Upper lobe of right lung (tissue), 1 donor: Measurements from ENCODE around the gene CORO1C. TPM values are rescaled to one million over a fixed set of nuclear protein-coding genes. Genes with fewer than 3 reads are reported as not detected.

Source experiments
- ATAC-seq: fragments of 200-7000 bp; cut with Tn5 transposase; one replicate; pipeline ENCODE4 v1.9.1; 2020; ENCODE audit warnings: mild to moderate bottlenecking, moderate library complexity
- DNase-seq: peaks from one replicate; pipeline ENCODE4 v3.0.0-alpha.2; 2020
- H3K27ac ChIP-seq: fragments of 200-600 bp; one replicate; pipeline ENCODE4 v1.8.0; 2022
- H3K27me3 ChIP-seq: fragments of 200-600 bp; one replicate; pipeline ENCODE4 v1.8.0; 2022; ENCODE audit warnings: mild to moderate bottlenecking
- H3K36me3 ChIP-seq: fragments of 200-600 bp; one replicate; pipeline ENCODE4 v1.8.0; 2022
- H3K4me1 ChIP-seq: fragments of 200-600 bp; one replicate; pipeline ENCODE4 v1.8.0; 2022
- H3K4me3 ChIP-seq: fragments of 200-600 bp; one replicate; pipeline ENCODE4 v1.8.0; 2022; ENCODE audit warnings: mild to moderate bottlenecking
- H3K9me3 ChIP-seq: fragments of 200-600 bp; one replicate; pipeline ENCODE4 v1.8.0; 2022
- CTCF ChIP-seq: fragments of 200-600 bp; IDR thresholded peaks from one replicate; pipeline ENCODE4 v1.8.0; 2022; ENCODE audit warnings: antibody characterized with exemption
- intact Hi-C: fragments of 100-400 bp; cut with DNase I; formaldehyde crosslinking; loops from one replicate; pipeline ENCODE4 v1.11.0; 2022
- total RNA-seq: library from RNA; stranded (reverse); fragmentation: NEBNext Ultra II Directional; extraction: Animal tissue kit (Norgen Biotek cat#: 25700); gene quantifications from one replicate; pipeline ENCODE4 v1.2.1, GENCODE V29; 2021
- donor health status: DM: no; HTN: yes; CAD: no; lungs with severe emphysema.

Gene CORO1C
- total RNA-seq, 1 donor from 2014 or later, result 257 TPM

- no peaks in the 10 kb centered on the region for H3K9me3 ChIP-seq
- no peak overlapping the region for H3K27ac ChIP-seq
- peaks cover 17% of the 10 kb centered on the region for H3K4me1 ChIP-seq
- no peak for TF ChIP-seq CTCF
- intact Hi-C loops, result no loop called here
- peak; percentile 83 for DNase-seq
- ATAC-seq, result peak; percentile 82
- H3K4me3 ChIP-seq, result peak overlapping the region; percentile 21
- H3K27me3 ChIP-seq, result no peaks in the 10 kb centered on the region
- H3K36me3 ChIP-seq, result no peaks in the 10 kb centered on the region
Measured at GRCh38 chr12:108768591-108769500, 37.5 kb upstream of the CORO1C start.

DNA sequence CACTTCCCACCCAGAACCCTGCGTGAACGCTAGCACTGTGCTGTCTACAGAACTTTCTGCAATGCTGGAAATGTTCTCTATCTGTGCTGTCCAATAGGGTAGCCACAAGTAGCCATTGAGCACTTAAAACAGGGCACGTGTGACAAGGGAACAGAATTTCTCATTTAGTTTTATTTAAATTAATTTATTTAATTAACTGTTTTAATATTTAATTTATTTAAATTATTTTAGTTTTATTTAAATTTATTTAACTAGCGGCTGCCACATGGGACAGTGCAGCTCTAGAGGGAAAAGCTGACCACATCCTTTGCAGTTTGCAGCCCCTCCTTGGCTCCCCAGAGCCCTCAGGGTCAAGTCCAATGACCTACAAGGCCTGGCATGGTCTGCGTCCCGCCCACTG lies 35.0 kb upstream of the CORO1C start:
- H3K4me3 ChIP-seq, result no peak overlapping the region
- DNase-seq (no peak), ATAC-seq (no peak)
- no peaks in the 10 kb centered on the region for H3K27me3 ChIP-seq
- no peaks in the 10 kb centered on the region for H3K36me3 ChIP-seq
- intact Hi-C loops, result no loop called here
- TF ChIP-seq CTCF, result no peak
- peaks cover 5% of the 10 kb centered on the region for H3K4me1 ChIP-seq
- H3K27ac ChIP-seq, result no peak overlapping the region
- H3K9me3 ChIP-seq, result no peaks in the 10 kb centered on the region

DNA sequence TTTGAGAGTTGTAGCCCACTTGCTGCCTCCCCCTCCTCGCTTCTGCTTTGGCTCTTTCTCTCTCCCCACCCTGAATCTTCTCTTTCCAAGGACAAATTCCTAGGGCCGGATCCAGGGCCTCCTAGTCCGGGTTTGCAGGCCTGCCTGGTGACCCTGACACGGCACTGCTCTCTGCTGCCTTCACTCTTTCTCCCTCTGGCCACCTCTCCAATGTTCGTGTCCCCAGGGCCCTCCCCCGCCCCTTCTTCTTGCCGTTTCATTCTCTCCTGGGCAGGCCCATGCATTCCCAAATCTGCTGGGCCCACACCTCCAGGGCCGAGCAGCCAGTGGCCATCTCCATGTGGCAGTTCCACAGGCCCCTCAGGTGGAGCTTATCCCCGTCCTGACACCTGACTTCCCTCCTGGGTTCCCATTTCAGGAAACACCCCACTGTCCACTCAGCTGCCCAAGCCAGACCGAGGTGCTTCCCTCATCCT lies 34.0 kb upstream of the CORO1C start:
- peaks cover 5% of the 10 kb centered on the region for H3K4me1 ChIP-seq
- DNase-seq, result no peak

GRCh38 chr12:108764540-108765288 lies 33.4 kb upstream of the CORO1C start:
- TF ChIP-seq CTCF, result no peak
- ATAC-seq, result no peak
- no peaks in the 10 kb centered on the region for H3K36me3 ChIP-seq
- H3K27ac ChIP-seq, result no peak overlapping the region
- H3K27me3 ChIP-seq, result no peaks in the 10 kb centered on the region
- H3K4me3 ChIP-seq, result no peak overlapping the region
- DNase-seq, result no peak
- H3K4me1 ChIP-seq, result peaks cover 5% of the 10 kb centered on the region
- intact Hi-C loops, result no loop called here
- no peaks in the 10 kb centered on the region for H3K9me3 ChIP-seq

More for the DNA sequence above, 34.0 kb upstream of the CORO1C start:
- Histone ChIP-seq H3K4me3 (no peak overlapping the region), H3K9me3 (no peaks in the 10 kb centered on the region), H3K36me3 (no peaks in the 10 kb centered on the region), H3K27me3 (no peaks in the 10 kb centered on the region), H3K27ac (no peak overlapping the region)
- TF ChIP-seq CTCF, result no peak
- ATAC-seq, result no peak
- intact Hi-C loops, result no loop called here

DNA sequence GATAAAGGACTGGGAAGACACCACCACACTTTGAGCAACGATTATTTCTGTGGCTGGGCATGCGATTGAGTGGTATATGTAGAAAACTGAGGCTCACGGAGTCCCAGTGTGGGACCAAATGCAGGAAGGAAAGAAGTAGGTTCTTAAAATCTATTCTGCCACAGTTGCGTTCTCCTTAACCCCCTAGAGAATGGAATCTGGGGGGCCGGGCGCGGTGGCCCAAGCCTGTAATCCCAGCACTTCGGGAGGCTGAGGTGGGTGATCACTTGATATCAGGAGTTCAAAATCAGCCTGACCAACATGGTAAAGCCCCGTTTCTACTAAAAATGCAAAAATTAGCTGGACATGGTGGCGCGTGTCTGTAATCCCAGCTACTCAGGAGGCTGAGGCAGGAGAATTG lies 29.9 kb upstream of the CORO1C start:
- Histone ChIP-seq H3K4me1 (no peaks in the 10 kb centered on the region), H3K9me3 (no peaks in the 10 kb centered on the region)

More for the DNA sequence above, 29.9 kb upstream of the CORO1C start:
- ATAC-seq, result no peak
- intact Hi-C loops, result no loop called here
- no peak overlapping the region for H3K27ac ChIP-seq
- no peaks in the 10 kb centered on the region for H3K27me3 ChIP-seq
- no peak for TF ChIP-seq CTCF
- no peak overlapping the region for H3K4me3 ChIP-seq
- H3K36me3 ChIP-seq, result no peaks in the 10 kb centered on the region
- no peak for DNase-seq
